Panc1 (cell line): ENCODE results near the gene RPP38. TPM values are rescaled to one million over a fixed set of nuclear protein-coding genes. Genes with fewer than 3 reads are reported as not detected.

Experiments used
- ATAC-seq: fragments of 200-7000 bp; cut with Tn5 transposase; 2 replicates; pipeline ENCODE4 v1.9.1; 2020; ENCODE audit warnings: mild to moderate bottlenecking, moderate library complexity
- BruUV-seq: library from RNA; stranded (reverse); fragments of 400-500 nt; replicated peaks from 2 replicates; lab custom pipeline; 2021; lab: Mats Ljungman, UMichigan
- CTCF ChIA-PET: fragments of 300-600 bp; sonication (Branson Sonifier 250); formaldehyde crosslinking; loops from one replicate; lab custom pipeline; 2022; ENCODE audit warnings: antibody characterized with exemption; lab: Charles Lee
- POLR2A ChIA-PET: fragments of 300-600 bp; sonication (Branson Sonifier 250); formaldehyde crosslinking; loops from one replicate; lab custom pipeline; 2022; ENCODE audit warnings: antibody characterized with exemption; lab: Charles Lee
- DNase-seq: peaks from one replicate; pipeline ENCODE4 v3.0.0-alpha.2; 2010; ENCODE audit warnings: low read depth, low spot score
- H3K27ac ChIP-seq: 2 replicates; pipeline ENCODE4 v1.5.1; 2011; ENCODE audit warnings: mild to moderate bottlenecking, low read length, inconsistent platforms
- H3K27me3 ChIP-seq: fragments of 200-500 bp; sonication (Bioruptor generic); 2 replicates; pipeline ENCODE4 v1.6.0; 2014; ENCODE audit warnings: low read length, inconsistent platforms; ENCODE audit not compliant: control insufficient read depth, insufficient read depth
- H3K36me3 ChIP-seq: fragments of 200-500 bp; sonication (Bioruptor generic); 2 replicates; pipeline ENCODE4 v1.5.1; 2014; ENCODE audit warnings: inconsistent platforms, mild to moderate bottlenecking, low read length, moderate library complexity; ENCODE audit not compliant: control insufficient read depth, insufficient read depth
- H3K4me1 ChIP-seq: 2 replicates; pipeline ENCODE4 v1.5.1; 2011; ENCODE audit warnings: inconsistent platforms, mild to moderate bottlenecking, low read length, moderate library complexity; ENCODE audit not compliant: control insufficient read depth, insufficient read depth
- H3K4me3 ChIP-seq, 2 experiments: 2 replicates each; pipeline ENCODE4 v1.5.1; 2011 to 2012; ENCODE audit warnings: low read depth in 2 of 2, low read length in 2 of 2, mild to moderate bottlenecking in 2 of 2, inconsistent platforms in 1 of 2, moderate library complexity in 1 of 2
- H3K9me3 ChIP-seq: fragments of 200-500 bp; sonication (Bioruptor generic); 2 replicates; pipeline ENCODE4 v1.5.1; 2014; ENCODE audit warnings: low read depth, mild to moderate bottlenecking, inconsistent platforms, low read length, moderate library complexity; ENCODE audit not compliant: control insufficient read depth, insufficient read depth
- CTCF ChIP-seq: fragments of 450-650 bp; IDR thresholded peaks from 2 replicates; pipeline ENCODE4 v1.5.1; 2017; ENCODE audit warnings: mild to moderate bottlenecking
- POLR2AphosphoS5 ChIP-seq: IDR thresholded peaks from 2 replicates; pipeline ENCODE4 v1.6.1; 2012; ENCODE audit warnings: mild to moderate bottlenecking, low read depth, low read length, moderate library complexity
- REST ChIP-seq, 2 experiments: IDR thresholded peaks; 2 replicates each; pipeline ENCODE4 v1.6.1; 2011 to 2012; ENCODE audit warnings: low read depth in 2 of 2, control low read depth in 1 of 2, low read length in 1 of 2, mild to moderate bottlenecking in 1 of 2, moderate library complexity in 1 of 2; ENCODE audit not compliant: insufficient read depth in 1 of 2
- SIN3A ChIP-seq: IDR thresholded peaks from 2 replicates; pipeline ENCODE4 v1.6.1; 2012; ENCODE audit warnings: low read depth, mild to moderate bottlenecking, low read length, moderate library complexity, borderline replicate concordance; ENCODE audit not compliant: insufficient read depth
- TCF7L2 ChIP-seq: IDR thresholded peaks from 2 replicates; pipeline ENCODE4 v1.6.1; 2011; ENCODE audit warnings: mild to moderate bottlenecking, low read depth, low read length, inconsistent platforms
- in situ Hi-C: cut with HindIII; loops from 2 replicates; pipeline ENCODE4 v1.10.0; 2016; ENCODE audit warnings: low sequenced_read_pairs, low pct_unique_long_range_greater_than_20kb
- intact Hi-C: fragments of 100-400 bp; cut with micrococcal nuclease; formaldehyde crosslinking; loops from one replicate; pipeline ENCODE4 v1.10.0; 2022; ENCODE audit not compliant: unreplicated experiment
- total RNA-seq: library from RNA; stranded (reverse); gene quantifications from one replicate; pipeline ENCODE4 v1.2.1, GENCODE V29; 2021; ENCODE audit not compliant: unreplicated experiment

Gene RPP38
- total RNA-seq, 1 experiment from 2014 or later: 19.9 TPM

- no peak overlapping the region for H3K4me3 ChIP-seq
- no peaks in the 10 kb centered on the region for H3K4me1 ChIP-seq
- ChIA-PET CTCF (no interaction called here), POLR2A (no interaction called here)
- in situ Hi-C loops (no loop called here), intact Hi-C loops (no loop called here)
- DNase-seq (no peak), ATAC-seq (no peak)
- H3K27ac ChIP-seq: no peak overlapping the region
- H3K36me3 ChIP-seq: no peaks in the 10 kb centered on the region
- no TSS peak for BruUV-seq
- H3K9me3 ChIP-seq: no peaks in the 10 kb centered on the region
- no peaks in the 10 kb centered on the region for H3K27me3 ChIP-seq
- TF ChIP-seq REST (IDR thresholded peaks at IDR 0.05; ENCODE audit: insufficient read depth in 1 of 2, low read depth in 2 of 2, low read length in 1 of 2) (no peak), TCF7L2 (no peak), SIN3A (no peak), POLR2AphosphoS5 (no peak), CTCF (no peak)
Measured at GRCh38 chr10:15058689-15059088, 38.5 kb upstream of the RPP38 start.

- BruUV-seq: no TSS peak
- in situ Hi-C loops: no loop called here
- no peaks in the 10 kb centered on the region for H3K4me1 ChIP-seq
- no peaks in the 10 kb centered on the region for H3K9me3 ChIP-seq
- POLR2A ChIA-PET: no interaction called here
- DNase-seq: no peak
- H3K4me3 ChIP-seq: no peak overlapping the region
- CTCF ChIA-PET: no interaction called here
- TF ChIP-seq SIN3A (no peak), POLR2AphosphoS5 (no peak), TCF7L2 (no peak), CTCF (no peak), REST (IDR thresholded peaks at IDR 0.05; ENCODE audit: insufficient read depth in 1 of 2, low read depth in 2 of 2, low read length in 1 of 2) (no peak)
- H3K36me3 ChIP-seq: no peaks in the 10 kb centered on the region
- H3K27ac ChIP-seq: no peak overlapping the region
- H3K27me3 ChIP-seq: no peaks in the 10 kb centered on the region
- no peak for ATAC-seq
- intact Hi-C loops: no loop called here
Measured at GRCh38 chr10:15059914-15060313, 37.2 kb upstream of the RPP38 start.
